ENCODE measurements around the gene FCRLB.
"Not testable (repeated sequence)": the region's sequence is repeated elsewhere in the genome, so short reads cannot be mapped to it uniquely, and the experiment has no call there.

Gene FCRLB

GRCh38 chr1:161740921-161741320 is 19.6 kb downstream of the FCRLB start:
- DNase-seq (ENCODE audit: low spot score), result no peak

DNA sequence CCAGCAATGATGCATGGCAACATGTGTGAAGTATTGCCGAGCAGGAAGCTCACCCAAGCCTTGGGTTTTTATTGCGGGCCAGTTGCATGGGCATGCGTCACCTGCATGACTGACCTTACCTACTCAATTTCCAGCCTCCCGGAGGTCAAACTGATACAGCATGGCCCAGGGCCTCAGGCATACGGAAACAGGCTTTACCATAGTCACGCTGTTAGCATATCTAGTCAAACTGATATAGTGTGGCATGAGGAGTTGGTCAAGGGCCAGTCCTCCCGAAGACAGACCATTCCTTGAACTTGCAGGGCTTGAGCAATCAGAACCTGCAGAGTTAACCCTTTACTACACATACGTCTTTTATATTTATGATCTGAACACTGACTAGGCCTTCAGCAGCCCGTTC is 21.9 kb downstream of the FCRLB start:
- no peak for DNase-seq (ENCODE audit: low spot score)

- no peak for DNase-seq (ENCODE audit: low spot score)
These were observed 26.5 kb downstream of the FCRLB start for GRCh38 chr1:161747801-161748200.

DNA sequence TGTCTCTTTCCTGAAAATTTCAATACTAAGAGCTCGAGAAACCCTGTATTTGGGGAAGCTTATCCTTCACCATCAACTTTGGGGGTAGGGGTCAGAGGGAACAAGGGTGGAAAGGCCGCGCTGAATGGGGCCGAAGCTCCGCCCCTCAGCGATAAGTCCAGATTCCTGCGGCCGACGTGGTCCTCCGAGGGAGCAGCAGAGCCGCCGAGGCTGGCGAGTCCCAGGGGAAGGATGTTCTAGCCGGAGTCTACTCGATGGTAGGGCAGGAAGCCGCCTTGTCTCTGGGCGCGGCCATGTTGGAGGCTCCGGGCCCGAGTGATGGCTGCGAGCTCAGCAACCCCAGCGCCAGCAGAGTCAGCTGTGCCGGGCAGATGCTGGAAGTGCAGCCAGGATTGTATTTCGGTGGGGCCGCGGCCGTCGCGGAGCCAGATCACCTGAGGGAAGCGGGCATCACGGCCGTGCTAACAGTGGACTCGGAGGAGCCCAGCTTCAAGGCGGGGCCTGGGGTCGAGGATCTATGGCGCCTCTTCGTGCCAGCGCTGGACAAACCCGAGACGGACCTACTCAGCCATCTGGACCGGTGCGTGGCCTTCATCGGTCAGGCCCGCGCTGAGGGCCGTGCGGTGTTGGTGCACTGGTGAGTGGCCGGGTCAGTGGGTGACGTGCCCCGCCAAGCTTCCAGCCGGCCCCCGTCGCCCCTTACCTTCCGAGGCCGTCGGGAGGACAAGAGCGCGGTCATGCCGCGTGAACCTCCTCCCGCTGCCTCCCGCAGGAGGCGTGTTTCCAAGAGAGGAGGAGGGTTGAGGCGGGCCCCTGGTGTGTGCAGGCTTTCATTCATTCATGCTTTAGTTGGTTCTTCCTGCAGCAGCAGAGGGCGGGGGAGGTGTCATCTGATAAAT is 28.4 kb downstream of the FCRLB start, which contains the start of gene DUSP12:
Gene DUSP12, plus strand, starts transcription at position 278 of the 899 bp plus-strand sequence. Its CDS starts 16 bp downstream, at position 294.
- DNase-seq (ENCODE audit: low spot score), result peak; percentile 97

DNA sequence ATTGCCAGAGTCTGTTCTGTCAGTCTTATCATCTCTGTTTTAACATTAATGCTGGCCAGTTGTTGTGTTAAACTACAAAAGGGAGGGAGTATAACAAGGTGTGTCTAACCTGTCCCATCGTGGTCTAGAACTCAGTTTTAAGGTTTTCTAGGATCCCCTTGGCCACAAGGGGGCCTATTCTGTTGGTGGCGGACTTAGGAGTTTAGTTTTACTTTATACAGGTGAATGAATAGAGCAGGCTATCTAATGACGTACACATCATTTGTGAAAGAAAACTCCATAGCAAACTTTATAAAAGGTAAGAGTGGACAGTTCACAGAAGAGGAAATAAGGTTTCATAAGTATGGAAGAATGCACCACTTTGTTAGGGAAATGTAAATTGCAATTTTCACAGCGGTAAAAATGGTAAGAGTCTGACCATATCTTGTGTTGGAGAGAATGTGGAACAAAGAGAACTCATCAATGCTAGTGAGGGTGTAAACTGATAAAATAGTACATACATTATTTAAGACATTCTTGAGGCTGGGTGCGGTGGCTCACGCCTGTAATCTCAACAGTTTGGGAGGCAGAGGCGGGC is 42.3 kb downstream of the FCRLB start:
- peak; percentile 71 for DNase-seq (ENCODE audit: low spot score)

DNA sequence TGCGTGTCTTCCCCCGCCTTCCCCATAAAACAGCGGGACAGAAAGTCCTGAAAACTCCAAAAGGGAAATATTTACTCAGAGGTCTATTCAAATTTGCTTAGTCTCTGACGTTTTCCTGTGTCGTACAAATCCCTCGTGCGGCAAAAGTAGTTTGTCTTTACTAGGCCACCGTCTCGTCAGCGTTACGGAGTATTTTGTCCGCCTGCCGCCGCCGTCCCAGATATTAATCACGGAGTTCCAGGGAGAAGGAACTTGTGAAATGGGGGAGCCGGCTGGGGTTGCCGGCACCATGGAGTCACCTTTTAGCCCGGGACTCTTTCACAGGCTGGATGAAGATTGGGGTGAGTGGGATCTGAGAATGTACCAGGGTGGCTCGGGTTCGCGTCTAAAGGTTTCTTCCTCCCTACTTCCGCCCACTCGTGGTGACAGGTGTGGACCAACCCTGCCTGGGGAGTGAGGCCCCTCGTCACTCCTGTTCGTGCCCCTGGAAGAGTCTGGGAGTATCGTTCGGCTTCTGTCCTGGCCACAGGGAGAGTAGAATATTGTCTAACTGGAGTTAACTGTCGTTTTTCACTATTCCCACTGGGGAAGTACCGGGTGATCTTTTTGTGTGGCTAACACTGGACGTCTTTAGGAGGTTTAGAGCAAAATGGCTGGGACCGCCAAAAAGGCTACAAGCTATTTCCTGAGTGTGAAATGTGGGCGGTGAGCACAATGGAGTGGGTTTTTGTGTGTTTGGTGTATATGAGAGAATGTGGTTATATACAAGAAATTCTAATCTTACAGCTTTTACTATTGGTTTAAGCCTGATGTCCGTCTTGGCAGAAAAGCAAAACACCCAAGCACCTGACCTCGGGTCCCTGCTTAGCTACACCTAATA is 45.0 kb downstream of the FCRLB start, which contains the start of gene ATF6:
Gene ATF6, plus strand, starts transcription at position 219 of the 880 bp plus-strand sequence. Its CDS starts 41 bp downstream, at position 260.
- peak; percentile 88 for DNase-seq (ENCODE audit: low spot score)

- no peak for DNase-seq (ENCODE audit: low spot score)
These were observed 47.1 kb downstream of the FCRLB start for GRCh38 chr1:161768461-161768860.

DNA sequence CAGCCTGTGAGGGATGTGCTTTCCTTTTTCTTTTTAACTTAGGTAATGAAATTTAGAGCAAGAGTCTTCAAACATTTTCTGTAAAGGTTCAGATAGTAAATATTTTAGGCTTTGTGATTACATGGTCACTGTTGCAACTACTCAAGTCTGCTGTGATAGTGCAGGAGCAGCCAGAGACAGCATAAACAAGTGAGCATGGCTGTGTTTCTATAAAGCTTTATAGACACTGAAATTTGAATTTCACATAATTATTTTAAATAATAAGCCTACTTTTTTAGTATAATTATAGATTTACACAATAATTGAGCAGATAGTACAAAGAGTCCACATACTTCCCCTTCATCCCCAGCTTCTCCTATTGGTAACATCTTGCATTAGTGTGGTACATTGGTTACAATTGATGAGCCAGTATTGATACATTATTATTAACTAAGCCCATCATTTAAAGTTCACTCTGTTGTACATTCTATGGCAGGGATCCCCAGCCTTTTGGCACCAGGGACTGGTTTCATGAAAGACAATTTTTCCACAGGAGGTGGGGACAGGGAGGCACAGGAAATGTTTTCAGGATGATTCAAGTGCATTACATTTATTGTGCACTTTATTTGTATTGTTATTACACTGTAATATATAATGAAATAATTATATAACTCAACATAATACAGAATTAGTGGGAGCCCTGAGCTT is 47.8 kb downstream of the FCRLB start:
- no peak for DNase-seq (ENCODE audit: low spot score)

GRCh38 chr1:161769673-161770045 is 48.3 kb downstream of the FCRLB start:
- DNase-seq (ENCODE audit: low spot score), result not testable (repeated sequence)

DNA sequence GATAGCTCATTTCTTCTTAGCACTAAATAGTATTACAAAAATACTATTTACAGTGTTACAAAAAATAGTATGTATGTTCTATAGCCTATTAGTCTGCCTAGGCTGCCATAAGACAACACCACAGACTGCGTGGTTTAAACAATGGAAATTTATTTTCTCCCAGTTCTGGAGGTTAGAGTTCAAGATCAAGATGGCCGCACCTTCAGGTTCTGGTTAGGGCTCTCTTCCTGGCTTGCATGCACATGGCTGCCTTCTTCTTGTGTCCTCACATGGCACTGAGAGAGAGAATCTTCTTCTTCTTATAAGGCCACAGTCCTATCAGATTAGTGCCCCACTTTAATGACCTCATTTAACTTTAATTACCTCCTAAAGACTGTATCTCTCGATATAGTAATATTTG is 48.9 kb downstream of the FCRLB start:
- no peak for DNase-seq (ENCODE audit: low spot score)

DNA sequence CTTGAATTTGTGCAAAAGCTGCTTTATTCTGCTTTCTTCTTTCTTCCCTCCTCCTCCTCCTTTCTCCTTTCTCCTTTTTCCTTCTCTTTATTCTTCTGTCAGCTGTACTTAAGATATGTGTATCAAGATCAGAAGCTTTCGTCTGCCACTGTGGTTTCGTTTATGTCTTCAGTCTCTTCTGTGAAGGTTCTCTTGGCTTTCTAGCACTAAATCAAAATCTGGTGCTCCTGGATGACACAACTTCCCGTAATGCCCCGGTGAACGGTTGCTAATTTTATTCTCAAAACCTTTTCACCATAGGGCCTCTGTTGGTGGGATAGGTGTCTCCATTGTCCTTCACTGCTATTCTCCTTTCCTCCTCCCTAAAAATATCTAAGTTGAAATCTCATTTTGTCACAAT is 49.8 kb downstream of the FCRLB start:
- no peak for DNase-seq (ENCODE audit: low spot score)

DNA sequence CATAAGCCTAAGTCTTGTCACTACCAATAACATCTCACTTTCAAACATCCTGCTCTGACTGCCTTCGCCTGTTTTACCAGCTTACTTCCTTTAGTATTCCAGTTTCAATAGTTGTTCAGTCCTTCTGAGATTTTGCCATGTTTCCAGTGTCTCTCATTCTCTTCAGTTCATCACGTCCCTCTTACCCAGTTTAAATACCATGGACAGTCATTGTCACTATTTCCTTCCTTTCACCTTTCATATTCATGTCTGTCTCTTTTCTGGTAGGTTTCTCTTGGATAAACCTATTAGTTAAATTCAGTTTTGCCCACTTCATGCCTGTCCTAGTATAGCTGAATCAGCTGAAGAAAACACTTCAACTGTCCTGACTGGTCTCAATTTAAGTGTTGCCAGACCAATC is 50.6 kb downstream of the FCRLB start:
- DNase-seq (ENCODE audit: low spot score), result no peak

DNA sequence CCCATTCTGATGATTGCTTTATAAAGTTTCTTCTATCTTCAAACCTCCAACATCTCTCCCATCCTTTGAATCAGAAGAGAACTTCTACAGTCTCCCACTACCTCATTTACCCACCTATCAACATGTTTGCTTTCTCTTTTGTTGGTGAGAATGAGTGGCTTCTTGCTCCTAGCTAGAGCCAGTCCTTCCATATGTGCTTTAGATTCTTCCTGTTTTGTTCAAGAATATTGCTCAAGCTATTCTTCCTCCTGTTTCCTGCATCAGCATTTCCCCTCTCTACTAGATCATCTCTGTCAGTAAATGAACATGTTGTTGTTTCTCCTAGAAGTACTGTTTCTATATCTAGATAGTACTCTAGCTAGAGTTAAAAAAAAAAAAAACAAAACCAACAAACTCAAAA is 51.1 kb downstream of the FCRLB start:
- no peak for DNase-seq (ENCODE audit: low spot score)

DNA sequence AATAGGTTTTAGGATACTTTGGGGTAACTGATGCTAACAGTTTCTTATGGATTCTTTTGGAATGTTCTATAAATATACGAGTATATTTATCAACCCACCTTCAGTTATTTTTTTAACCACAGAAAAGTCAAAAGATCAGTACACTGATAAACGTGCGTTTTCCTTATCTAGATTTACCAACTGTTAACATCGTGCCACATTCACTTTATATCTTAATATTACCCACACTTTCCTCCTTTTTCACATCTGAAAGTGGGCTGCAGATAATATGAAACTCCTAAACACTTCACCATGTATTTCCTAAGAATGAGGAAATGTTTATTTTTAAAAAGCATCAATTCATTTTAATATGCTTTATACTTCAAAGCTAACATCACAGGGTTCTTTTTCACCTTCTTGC is 52.4 kb downstream of the FCRLB start:
- no peak for DNase-seq (ENCODE audit: low spot score)

GRCh38 chr1:161777261-161777660 is 55.9 kb downstream of the FCRLB start:
- no peak for DNase-seq (ENCODE audit: low spot score)
